ENCODE results near the gene TRABD2A.

TRABD2A gene

DNA sequence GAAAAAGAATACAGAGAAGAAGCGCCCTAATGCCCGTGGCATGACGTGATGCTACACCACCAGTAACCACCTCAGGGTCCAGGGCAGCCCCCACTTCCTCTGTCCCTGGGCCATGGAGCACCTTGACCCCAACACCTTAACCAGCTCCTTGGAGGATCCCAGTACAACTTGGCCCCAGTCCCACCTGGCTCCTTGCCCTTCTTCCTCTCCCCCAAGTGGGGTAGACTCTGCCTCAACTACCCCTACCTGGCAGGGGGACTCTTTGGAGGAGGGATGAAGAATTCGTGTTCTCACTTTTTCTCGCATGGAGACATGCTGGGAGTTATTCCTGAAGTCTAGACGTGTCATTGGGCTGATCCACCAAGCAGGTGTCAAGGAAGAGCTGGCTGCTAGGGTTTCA lies 18.9 kb downstream of the TRABD2A start:
- no peaks in the 10 kb centered on the region for H3K4me1 ChIP-seq (ENCODE audit: insufficient read depth, low read length)
- TF ChIP-seq EZH2 (IDR thresholded peaks at IDR 0.05; ENCODE audit: borderline replicate concordance, low read depth, low read length, severe bottlenecking): no peak
- TF ChIP-seq, protein P1, sequence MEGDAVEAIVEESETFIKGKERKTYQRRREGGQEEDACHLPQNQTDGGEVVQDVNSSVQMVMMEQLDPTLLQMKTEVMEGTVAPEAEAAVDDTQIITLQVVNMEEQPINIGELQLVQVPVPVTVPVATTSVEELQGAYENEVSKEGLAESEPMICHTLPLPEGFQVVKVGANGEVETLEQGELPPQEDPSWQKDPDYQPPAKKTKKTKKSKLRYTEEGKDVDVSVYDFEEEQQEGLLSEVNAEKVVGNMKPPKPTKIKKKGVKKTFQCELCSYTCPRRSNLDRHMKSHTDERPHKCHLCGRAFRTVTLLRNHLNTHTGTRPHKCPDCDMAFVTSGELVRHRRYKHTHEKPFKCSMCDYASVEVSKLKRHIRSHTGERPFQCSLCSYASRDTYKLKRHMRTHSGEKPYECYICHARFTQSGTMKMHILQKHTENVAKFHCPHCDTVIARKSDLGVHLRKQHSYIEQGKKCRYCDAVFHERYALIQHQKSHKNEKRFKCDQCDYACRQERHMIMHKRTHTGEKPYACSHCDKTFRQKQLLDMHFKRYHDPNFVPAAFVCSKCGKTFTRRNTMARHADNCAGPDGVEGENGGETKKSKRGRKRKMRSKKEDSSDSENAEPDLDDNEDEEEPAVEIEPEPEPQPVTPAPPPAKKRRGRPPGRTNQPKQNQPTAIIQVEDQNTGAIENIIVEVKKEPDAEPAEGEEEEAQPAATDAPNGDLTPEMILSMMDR (IDR thresholded peaks at IDR 0.05; ENCODE audit: borderline replicate concordance, extremely low read depth, low read length, poor library complexity, severe bottlenecking): no peak
- no peaks in the 10 kb centered on the region for H4K20me1 ChIP-seq (ENCODE audit: insufficient read depth, low read length)
- no peaks in the 10 kb centered on the region for H3K9me3 ChIP-seq (ENCODE audit: insufficient read depth, low read length, severe bottlenecking)
- no peaks in the 10 kb centered on the region for H3K79me2 ChIP-seq (ENCODE audit: insufficient read depth, low read length)
- H3K27me3 ChIP-seq (ENCODE audit: insufficient read depth, low read length, poor library complexity): peaks cover 3% of the 10 kb centered on the region
- no peak overlapping the region for H3K9ac ChIP-seq (ENCODE audit: low read depth, low read length)
- no peak overlapping the region for H3K27ac ChIP-seq (ENCODE audit: low read length)
- H3K36me3 ChIP-seq (ENCODE audit: insufficient read depth, low read length): no peaks in the 10 kb centered on the region
- no peak overlapping the region for H3K4me2 ChIP-seq (ENCODE audit: insufficient read depth, low read length)
- no peak overlapping the region for H2AFZ ChIP-seq (ENCODE audit: low read depth, low read length)
- H3K4me3 ChIP-seq (ENCODE audit: low read depth in 1 of 2, low read length in 2 of 2): no peak overlapping the region
- ATAC-seq (ENCODE audit: insufficient read depth, low read depth): no peak
- DNase-seq: no peak

DNA sequence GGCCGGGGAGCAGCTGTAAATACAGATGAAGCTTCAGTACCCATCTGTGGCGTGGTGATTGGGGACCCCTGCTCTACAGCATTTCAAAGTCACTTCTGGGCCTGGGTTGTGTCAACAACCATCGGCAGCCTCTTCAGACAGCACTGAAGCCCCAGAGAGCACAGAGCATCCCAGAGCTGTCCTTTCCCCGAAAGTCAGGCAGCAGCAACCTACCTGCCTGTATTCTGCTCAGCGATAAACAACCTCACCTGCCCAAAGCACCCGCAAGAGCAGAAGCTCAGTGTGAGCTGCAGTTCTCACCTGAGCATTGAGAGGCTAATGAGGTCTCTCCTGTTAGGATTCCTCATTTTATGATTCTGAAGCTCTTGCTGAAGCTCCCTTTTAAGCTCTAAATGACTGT lies 19.3 kb downstream of the TRABD2A start:
- H3K4me1 ChIP-seq (ENCODE audit: insufficient read depth, low read length): no peaks in the 10 kb centered on the region
- no peak overlapping the region for H3K4me2 ChIP-seq (ENCODE audit: insufficient read depth, low read length)
- DNase-seq (no peak), ATAC-seq (ENCODE audit: insufficient read depth, low read depth) (no peak)
- H3K9me3 ChIP-seq (ENCODE audit: insufficient read depth, low read length, severe bottlenecking): no peaks in the 10 kb centered on the region
- H3K27me3 ChIP-seq (ENCODE audit: insufficient read depth, low read length, poor library complexity): peaks cover 3% of the 10 kb centered on the region
- no peaks in the 10 kb centered on the region for H3K79me2 ChIP-seq (ENCODE audit: insufficient read depth, low read length)
- H3K36me3 ChIP-seq (ENCODE audit: insufficient read depth, low read length): no peaks in the 10 kb centered on the region
- H4K20me1 ChIP-seq (ENCODE audit: insufficient read depth, low read length): no peaks in the 10 kb centered on the region
- TF ChIP-seq, protein P1 (IDR thresholded peaks at IDR 0.05; ENCODE audit: borderline replicate concordance, extremely low read depth, low read length, poor library complexity, severe bottlenecking): no peak
- TF ChIP-seq EZH2 (IDR thresholded peaks at IDR 0.05; ENCODE audit: borderline replicate concordance, low read depth, low read length, severe bottlenecking): no peak
- H2AFZ ChIP-seq (ENCODE audit: low read depth, low read length): no peak overlapping the region
- H3K4me3 ChIP-seq (ENCODE audit: low read depth in 1 of 2, low read length in 2 of 2): no peak overlapping the region
- H3K9ac ChIP-seq (ENCODE audit: low read depth, low read length): no peak overlapping the region
- H3K27ac ChIP-seq (ENCODE audit: low read length): no peak overlapping the region

DNA sequence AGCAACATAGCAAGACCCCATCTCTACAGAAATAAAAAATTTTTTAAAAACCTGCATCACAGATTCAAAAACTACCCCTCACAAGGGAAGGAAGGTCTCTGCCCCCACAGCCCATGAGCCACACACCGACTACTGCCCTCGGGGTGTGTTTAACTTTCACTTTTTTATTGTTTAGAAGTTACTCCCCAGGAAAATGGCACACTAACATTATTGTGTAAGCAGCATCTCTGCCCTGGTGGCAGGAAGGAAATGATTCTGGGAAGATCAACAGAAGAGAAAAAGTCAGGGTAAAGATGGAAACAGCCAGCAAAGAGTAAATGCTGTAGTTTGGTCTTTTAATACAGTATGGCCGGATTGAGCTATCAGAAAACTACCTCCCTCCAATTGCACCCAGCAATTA lies 21.9 kb downstream of the TRABD2A start:
- no peaks in the 10 kb centered on the region for H4K20me1 ChIP-seq (ENCODE audit: insufficient read depth, low read length)
- TF ChIP-seq, protein P1 (IDR thresholded peaks at IDR 0.05; ENCODE audit: borderline replicate concordance, extremely low read depth, low read length, poor library complexity, severe bottlenecking): no peak
- TF ChIP-seq EZH2 (IDR thresholded peaks at IDR 0.05; ENCODE audit: borderline replicate concordance, low read depth, low read length, severe bottlenecking): no peak
- peaks cover 3% of the 10 kb centered on the region for H3K27me3 ChIP-seq (ENCODE audit: insufficient read depth, low read length, poor library complexity)
- no peak for DNase-seq
- H3K9me3 ChIP-seq (ENCODE audit: insufficient read depth, low read length, severe bottlenecking): no peaks in the 10 kb centered on the region
- H3K9ac ChIP-seq (ENCODE audit: low read depth, low read length): no peak overlapping the region
- H3K79me2 ChIP-seq (ENCODE audit: insufficient read depth, low read length): no peaks in the 10 kb centered on the region
- no peak overlapping the region for H3K27ac ChIP-seq (ENCODE audit: low read length)
- no peak overlapping the region for H3K4me2 ChIP-seq (ENCODE audit: insufficient read depth, low read length)
- no peak overlapping the region for H2AFZ ChIP-seq (ENCODE audit: low read depth, low read length)
- no peaks in the 10 kb centered on the region for H3K36me3 ChIP-seq (ENCODE audit: insufficient read depth, low read length)
- no peak for ATAC-seq (ENCODE audit: insufficient read depth, low read depth)
- H3K4me3 ChIP-seq (ENCODE audit: low read depth in 1 of 2, low read length in 2 of 2): no peak overlapping the region
- no peaks in the 10 kb centered on the region for H3K4me1 ChIP-seq (ENCODE audit: insufficient read depth, low read length)

DNA sequence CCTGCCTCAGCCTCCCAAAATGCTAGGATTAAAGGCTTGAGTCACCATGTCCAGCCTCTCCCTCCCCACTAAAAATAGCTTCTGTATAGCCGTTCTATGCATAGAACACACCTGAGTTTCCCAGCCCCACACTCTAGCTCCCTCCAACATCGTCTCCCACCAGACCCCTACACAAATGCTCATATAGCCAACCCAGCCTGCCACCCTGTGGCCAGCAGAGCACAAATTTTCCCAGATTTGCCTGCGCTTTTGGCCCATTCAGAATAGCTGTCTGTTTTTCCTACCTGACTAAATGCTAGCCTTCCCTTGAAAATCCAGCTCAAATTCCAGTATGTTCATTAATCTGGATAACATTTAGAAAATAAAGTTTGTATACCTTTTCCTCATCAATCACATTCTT lies 22.8 kb downstream of the TRABD2A start:
- H3K79me2 ChIP-seq (ENCODE audit: insufficient read depth, low read length): no peaks in the 10 kb centered on the region
- no peak for DNase-seq
- H3K4me1 ChIP-seq (ENCODE audit: insufficient read depth, low read length): no peaks in the 10 kb centered on the region
- peaks cover 3% of the 10 kb centered on the region for H3K27me3 ChIP-seq (ENCODE audit: insufficient read depth, low read length, poor library complexity)
- H2AFZ ChIP-seq (ENCODE audit: low read depth, low read length): no peak overlapping the region
- no peaks in the 10 kb centered on the region for H4K20me1 ChIP-seq (ENCODE audit: insufficient read depth, low read length)
- no peak overlapping the region for H3K27ac ChIP-seq (ENCODE audit: low read length)
- H3K36me3 ChIP-seq (ENCODE audit: insufficient read depth, low read length): no peaks in the 10 kb centered on the region
- H3K9ac ChIP-seq (ENCODE audit: low read depth, low read length): no peak overlapping the region
- no peak for ATAC-seq (ENCODE audit: insufficient read depth, low read depth)
- H3K9me3 ChIP-seq (ENCODE audit: insufficient read depth, low read length, severe bottlenecking): no peaks in the 10 kb centered on the region
- H3K4me2 ChIP-seq (ENCODE audit: insufficient read depth, low read length): no peak overlapping the region
- no peak for TF ChIP-seq EZH2 (IDR thresholded peaks at IDR 0.05; ENCODE audit: borderline replicate concordance, low read depth, low read length, severe bottlenecking)
- TF ChIP-seq, protein P1 (IDR thresholded peaks at IDR 0.05; ENCODE audit: borderline replicate concordance, extremely low read depth, low read length, poor library complexity, severe bottlenecking): peak; percentile 36
- H3K4me3 ChIP-seq (ENCODE audit: low read depth in 1 of 2, low read length in 2 of 2): no peak overlapping the region

Measured in DND-41 (cell line).